Type B pancreatic cell (in vitro differentiated cells): ENCODE data around the gene PGAM2. TPM values are rescaled to one million over a fixed set of nuclear protein-coding genes. Genes with fewer than 3 reads are reported as not detected.

ENCODE experiments used
- DNase-seq: peaks from one replicate; pipeline ENCODE4 v3.0.0; 2021; ENCODE audit warnings: mixed read lengths; ENCODE audit not compliant: unreplicated experiment; ENCODE audit errors: extremely low spot score
- H3K27ac Mint-ChIP-seq: 2 replicates; pipeline ENCODE4 v1.8.0; 2021; ENCODE audit warnings: mild to moderate bottlenecking, mixed read lengths
- H3K27me3 Mint-ChIP-seq: 2 replicates; pipeline ENCODE4 v1.8.0; 2021; ENCODE audit warnings: mixed read lengths
- H3K36me3 Mint-ChIP-seq: 2 replicates; pipeline ENCODE4 v1.8.0; 2021; ENCODE audit warnings: mixed read lengths
- H3K4me1 Mint-ChIP-seq: one replicate; pipeline ENCODE4 v1.8.0; 2021; ENCODE audit warnings: mixed read lengths; ENCODE audit not compliant: unreplicated experiment
- H3K4me3 Mint-ChIP-seq: 2 replicates; pipeline ENCODE4 v1.8.0; 2021; ENCODE audit warnings: mild to moderate bottlenecking, mixed read lengths
- H3K9me3 Mint-ChIP-seq: 2 replicates; pipeline ENCODE4 v1.8.0; 2021; ENCODE audit warnings: mixed read lengths
- total RNA-seq: library from RNA; stranded (reverse); gene quantifications from 2 replicates; pipeline ENCODE4 v1.2.1, GENCODE V29; 2021; ENCODE audit warnings: low replicate concordance
- TF ChIP-seq, protein P1 (sequence below): fragments of 200-600 bp; sonication (generic); conservative IDR thresholded peaks from 2 replicates; pipeline ENCODE4 v1.5.0; 2021; ENCODE audit warnings: antibody characterized with exemption, mild to moderate bottlenecking

PGAM2 gene
- total RNA-seq, 1 donor from 2014 or later = 0.72 TPM

DNA sequence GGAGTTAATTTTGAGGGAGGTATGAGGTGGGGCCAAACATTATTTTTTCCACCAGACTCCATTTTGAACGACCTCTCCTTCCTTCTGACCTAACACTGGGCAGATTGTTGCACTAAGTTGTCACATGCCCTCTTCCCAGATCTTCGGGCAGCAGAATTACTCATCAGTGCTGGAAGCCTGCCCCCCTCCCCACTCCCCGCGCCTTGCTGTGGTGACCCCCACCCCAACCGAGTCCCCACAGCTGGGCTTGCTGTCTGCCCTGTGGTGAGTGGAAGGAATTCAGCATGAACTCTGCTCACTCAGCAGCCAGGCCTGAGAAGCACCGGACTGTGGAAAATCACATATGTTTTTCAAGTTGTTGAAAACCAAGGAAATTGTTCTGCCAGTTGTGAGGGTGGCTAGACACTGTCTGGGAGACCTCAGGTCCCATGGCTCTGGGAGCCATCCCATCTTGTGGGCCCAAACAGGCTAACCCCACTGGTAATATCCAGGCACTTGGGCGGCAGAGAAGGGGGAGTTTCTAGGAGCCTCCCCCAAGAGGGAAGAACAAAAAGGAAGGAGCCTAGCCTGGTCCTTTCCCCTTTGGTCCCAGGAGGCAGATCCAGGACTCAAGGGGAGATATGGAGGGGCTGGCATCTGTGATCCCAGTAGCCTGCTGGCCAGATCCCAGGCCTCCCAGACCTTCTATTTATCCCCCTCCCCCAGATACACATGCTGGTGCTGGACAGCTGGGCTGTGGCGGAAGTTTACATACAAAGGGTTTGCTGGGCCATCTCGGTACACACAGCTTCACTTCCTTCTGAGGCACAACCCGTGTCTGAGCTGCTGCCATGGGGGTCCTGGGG lies 35.3 kb upstream of the PGAM2 start:
- H3K27me3 Mint-ChIP-seq = peaks cover 24% of the 10 kb centered on the region
- no peak for DNase-seq
- peaks cover 20% of the 10 kb centered on the region for H3K4me1 Mint-ChIP-seq

DNA sequence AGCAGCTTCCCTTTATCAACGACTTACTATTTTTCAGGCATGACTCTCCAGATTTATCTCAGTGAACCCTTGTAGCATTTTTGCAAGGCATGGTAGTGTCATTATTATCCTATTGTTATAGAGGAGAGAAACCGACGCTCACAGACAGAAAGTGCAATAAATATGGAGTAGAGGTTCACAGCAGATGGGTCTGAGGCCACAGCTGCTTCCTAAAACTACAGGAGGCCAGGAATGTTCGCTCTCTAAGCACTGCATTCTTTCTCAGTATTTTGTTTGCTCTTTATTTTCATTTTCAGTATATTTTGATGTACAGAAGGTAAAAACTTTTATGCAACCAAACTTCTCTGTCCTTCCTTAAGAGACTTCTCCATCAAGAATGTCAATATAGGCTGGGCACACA lies 34.3 kb upstream of the PGAM2 start:
- no peaks in the 10 kb centered on the region for H3K9me3 Mint-ChIP-seq
- H3K27ac Mint-ChIP-seq = no peak overlapping the region
- peaks cover 18% of the 10 kb centered on the region for H3K4me1 Mint-ChIP-seq
- H3K27me3 Mint-ChIP-seq = peaks cover 14% of the 10 kb centered on the region
- no peak for DNase-seq
- no peaks in the 10 kb centered on the region for H3K36me3 Mint-ChIP-seq
- TF ChIP-seq, protein P1, sequence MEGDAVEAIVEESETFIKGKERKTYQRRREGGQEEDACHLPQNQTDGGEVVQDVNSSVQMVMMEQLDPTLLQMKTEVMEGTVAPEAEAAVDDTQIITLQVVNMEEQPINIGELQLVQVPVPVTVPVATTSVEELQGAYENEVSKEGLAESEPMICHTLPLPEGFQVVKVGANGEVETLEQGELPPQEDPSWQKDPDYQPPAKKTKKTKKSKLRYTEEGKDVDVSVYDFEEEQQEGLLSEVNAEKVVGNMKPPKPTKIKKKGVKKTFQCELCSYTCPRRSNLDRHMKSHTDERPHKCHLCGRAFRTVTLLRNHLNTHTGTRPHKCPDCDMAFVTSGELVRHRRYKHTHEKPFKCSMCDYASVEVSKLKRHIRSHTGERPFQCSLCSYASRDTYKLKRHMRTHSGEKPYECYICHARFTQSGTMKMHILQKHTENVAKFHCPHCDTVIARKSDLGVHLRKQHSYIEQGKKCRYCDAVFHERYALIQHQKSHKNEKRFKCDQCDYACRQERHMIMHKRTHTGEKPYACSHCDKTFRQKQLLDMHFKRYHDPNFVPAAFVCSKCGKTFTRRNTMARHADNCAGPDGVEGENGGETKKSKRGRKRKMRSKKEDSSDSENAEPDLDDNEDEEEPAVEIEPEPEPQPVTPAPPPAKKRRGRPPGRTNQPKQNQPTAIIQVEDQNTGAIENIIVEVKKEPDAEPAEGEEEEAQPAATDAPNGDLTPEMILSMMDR = no peak
- H3K4me3 Mint-ChIP-seq = no peak overlapping the region

More for the DNA sequence above, 35.3 kb upstream of the PGAM2 start:
- peak overlapping the region; percentile 5 for H3K27ac Mint-ChIP-seq
- TF ChIP-seq, protein P1 = no peak
- no peak overlapping the region for H3K4me3 Mint-ChIP-seq
- no peaks in the 10 kb centered on the region for H3K9me3 Mint-ChIP-seq
- H3K36me3 Mint-ChIP-seq = no peaks in the 10 kb centered on the region

DNA sequence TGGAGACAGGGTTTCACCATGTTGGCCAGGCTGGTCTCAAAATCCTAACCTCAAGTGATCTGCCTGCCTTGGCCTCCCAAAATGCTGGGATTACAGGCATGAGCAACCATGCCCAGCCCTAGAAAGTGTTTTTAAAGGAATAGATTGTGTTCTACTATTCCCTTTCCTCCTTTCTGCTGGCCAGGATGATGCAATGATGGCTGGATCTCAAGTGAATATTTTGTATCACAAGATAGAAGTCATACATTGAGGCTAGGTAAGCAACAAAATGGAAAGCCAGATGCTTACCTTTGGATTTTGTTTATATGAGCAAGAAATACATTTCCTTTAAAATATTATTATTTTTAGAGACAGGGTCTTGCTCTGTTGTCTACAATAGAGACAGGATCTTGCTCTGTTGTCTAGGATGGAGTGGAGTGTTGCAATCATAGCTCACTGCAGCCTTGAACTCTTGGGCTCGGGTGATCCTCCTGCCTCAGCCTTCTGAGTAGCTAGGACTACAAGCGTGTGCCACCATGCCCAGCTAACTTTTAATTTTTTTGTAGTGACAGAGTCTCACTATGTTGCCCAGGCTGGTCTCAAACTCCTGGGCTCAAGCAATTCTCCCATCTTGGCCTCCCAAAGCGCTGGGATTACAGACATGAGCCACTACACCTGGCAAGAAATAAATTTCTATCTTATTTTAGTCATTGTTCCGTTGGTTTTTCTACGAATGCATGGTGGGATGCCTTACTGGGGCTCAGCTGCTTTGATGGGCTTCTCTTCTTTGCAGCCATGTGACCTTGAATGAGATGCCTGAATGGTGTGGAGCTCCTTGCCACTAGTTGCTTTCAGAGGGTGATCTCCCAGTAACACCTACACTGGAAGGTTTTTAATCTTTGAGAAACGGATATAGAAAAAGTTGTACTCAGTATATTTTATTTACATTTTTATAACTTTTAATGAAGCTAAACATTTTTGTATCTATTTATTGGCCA lies 33.0 kb upstream of the PGAM2 start:
- H3K4me3 Mint-ChIP-seq = no peak overlapping the region
- DNase-seq = no peak
- no peaks in the 10 kb centered on the region for H3K9me3 Mint-ChIP-seq
- TF ChIP-seq, protein P1 = no peak
- H3K36me3 Mint-ChIP-seq = no peaks in the 10 kb centered on the region
- H3K4me1 Mint-ChIP-seq = peaks cover 16% of the 10 kb centered on the region
- H3K27me3 Mint-ChIP-seq = peaks cover 12% of the 10 kb centered on the region
- no peak overlapping the region for H3K27ac Mint-ChIP-seq

DNA sequence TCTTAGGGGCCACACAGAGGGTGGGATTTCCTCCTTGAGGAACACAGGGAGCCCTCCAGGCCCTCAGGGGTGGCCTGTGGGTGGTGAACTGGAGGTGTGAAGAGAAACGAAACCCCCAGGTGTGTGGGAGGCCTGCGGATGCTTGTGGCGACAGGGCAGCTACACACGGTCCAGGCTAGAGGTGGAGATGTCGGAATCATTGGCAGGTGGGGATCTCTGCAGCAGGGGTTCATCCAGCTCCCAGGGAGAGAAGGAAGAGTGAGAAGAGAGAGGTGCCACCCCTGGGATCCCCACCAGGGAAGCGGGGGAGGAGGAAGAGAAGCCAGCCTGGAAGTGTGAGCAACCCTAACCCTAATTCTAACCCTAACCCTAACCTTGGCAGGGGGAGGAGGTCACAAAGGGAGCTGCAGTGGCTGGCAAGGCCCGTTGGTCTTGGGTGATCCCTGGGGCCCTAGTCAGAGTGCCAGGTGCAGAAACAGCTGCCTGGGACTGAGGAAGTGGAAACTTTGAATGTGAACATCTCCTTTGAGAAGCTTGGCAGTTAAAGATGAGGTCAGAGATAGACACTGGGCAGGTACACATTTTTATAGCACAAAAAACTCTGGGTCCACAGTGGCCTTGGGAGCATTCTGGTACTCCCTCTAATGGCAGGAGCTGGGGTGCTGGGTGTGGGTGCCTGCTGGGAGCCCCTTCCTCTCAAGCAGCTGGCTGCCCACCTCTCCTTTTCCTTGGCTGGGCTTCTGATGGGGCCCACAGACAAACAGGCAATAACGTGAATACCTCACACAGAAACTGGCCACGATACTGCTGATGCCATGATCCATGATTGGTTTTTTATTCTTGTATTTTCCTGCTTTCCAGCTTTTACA lies 31.9 kb upstream of the PGAM2 start:
- Mint-ChIP-seq H3K27me3 (peaks cover 3% of the 10 kb centered on the region), H3K9me3 (no peaks in the 10 kb centered on the region), H3K4me3 (no peak overlapping the region), H3K4me1 (peaks cover 10% of the 10 kb centered on the region), H3K27ac (no peak overlapping the region), H3K36me3 (no peaks in the 10 kb centered on the region)
- DNase-seq = no peak
- TF ChIP-seq, protein P1 = no peak

DNA sequence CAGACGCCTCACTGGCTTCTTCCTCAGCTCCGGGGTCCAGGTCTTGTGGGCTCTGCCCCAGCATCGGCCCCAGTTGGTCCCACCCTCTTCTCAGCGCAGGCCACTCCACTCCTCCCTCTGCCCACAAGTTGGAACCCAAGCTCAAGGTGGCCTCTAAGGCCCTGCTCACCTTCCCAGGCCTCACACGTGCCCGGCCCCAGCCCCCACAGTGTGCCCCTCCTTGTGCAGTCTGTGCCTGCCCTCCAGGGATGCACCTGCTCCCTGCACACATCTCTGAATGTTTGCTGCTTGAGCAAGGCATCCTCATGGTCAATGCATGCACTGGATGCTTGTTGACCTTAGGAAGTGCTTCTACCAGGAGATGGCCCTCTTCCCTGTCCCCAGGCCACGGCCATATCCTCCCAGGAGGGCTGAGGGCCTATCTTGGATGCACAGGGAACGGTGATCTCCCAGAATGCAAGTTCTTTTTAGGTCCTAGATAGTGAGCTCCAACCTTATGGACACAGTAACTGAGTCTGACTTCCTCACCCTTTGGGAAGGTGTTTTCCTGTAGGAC lies 31.0 kb upstream of the PGAM2 start:
- Mint-ChIP-seq H3K4me1 (peaks cover 8% of the 10 kb centered on the region), H3K9me3 (no peaks in the 10 kb centered on the region), H3K27me3 (no peaks in the 10 kb centered on the region), H3K4me3 (no peak overlapping the region), H3K27ac (no peak overlapping the region), H3K36me3 (no peaks in the 10 kb centered on the region)
- TF ChIP-seq, protein P1 = no peak
- DNase-seq = no peak
